ENCODE results near the gene NEMP1.

GRCh38 chr12:57090924-57091637 is 12.5 kb upstream of the NEMP1 start:
- TF ChIP-seq CTCF (IDR thresholded peaks at IDR 0.05) (no peak), POLR2A (IDR thresholded peaks at IDR 0.05) (no peak)
